ENCODE data around the gene SLC4A3. TPM values are rescaled to one million over a fixed set of nuclear protein-coding genes. Genes with fewer than 3 reads are reported as not detected.

Gene SLC4A3
- total and polyA plus RNA-seq, 2 donors (not counting 3 experiments of a cell fraction or from before 2014, with no cell fraction given): 0.29 to 0.35 TPM

- TF ChIP-seq EZH2 (IDR thresholded peaks at IDR 0.05; ENCODE audit: borderline replicate concordance, low read depth, low read length, severe bottlenecking) (no peak), JUN (IDR thresholded peaks at IDR 0.05; ENCODE audit: borderline replicate concordance, insufficient read depth, insufficient read length, low read depth) (no peak), POLR2AphosphoS5 (IDR thresholded peaks at IDR 0.05; ENCODE audit: insufficient read depth, low read depth, low read length) (no peak), MYC (IDR thresholded peaks at IDR 0.05; ENCODE audit: low read depth, low read length) (no peak), MAX (IDR thresholded peaks at IDR 0.05; ENCODE audit: insufficient read depth, insufficient read length) (no peak), FOS (IDR thresholded peaks at IDR 0.05; ENCODE audit: borderline replicate concordance, insufficient read depth, low read length) (no peak)
- TF ChIP-seq, protein P1, sequence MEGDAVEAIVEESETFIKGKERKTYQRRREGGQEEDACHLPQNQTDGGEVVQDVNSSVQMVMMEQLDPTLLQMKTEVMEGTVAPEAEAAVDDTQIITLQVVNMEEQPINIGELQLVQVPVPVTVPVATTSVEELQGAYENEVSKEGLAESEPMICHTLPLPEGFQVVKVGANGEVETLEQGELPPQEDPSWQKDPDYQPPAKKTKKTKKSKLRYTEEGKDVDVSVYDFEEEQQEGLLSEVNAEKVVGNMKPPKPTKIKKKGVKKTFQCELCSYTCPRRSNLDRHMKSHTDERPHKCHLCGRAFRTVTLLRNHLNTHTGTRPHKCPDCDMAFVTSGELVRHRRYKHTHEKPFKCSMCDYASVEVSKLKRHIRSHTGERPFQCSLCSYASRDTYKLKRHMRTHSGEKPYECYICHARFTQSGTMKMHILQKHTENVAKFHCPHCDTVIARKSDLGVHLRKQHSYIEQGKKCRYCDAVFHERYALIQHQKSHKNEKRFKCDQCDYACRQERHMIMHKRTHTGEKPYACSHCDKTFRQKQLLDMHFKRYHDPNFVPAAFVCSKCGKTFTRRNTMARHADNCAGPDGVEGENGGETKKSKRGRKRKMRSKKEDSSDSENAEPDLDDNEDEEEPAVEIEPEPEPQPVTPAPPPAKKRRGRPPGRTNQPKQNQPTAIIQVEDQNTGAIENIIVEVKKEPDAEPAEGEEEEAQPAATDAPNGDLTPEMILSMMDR (IDR thresholded peaks at IDR 0.05; ENCODE audit: extremely low read depth in 1 of 2, insufficient read depth in 1 of 2, low read depth in 1 of 2, low read length in 2 of 2): no peak
- no peak for DNase-seq (ENCODE audit: low read depth, low spot score)
- H3K4me3 ChIP-seq (replicated peaks in 1 of 3; ENCODE audit: insufficient read depth in 1 of 3, low read depth in 1 of 3, low read length in 3 of 3): no peak overlapping the region
Observed at GRCh38 chr2:219688560-219689445, 61.4 kb downstream of the SLC4A3 start.

More at GRCh38 chr2:219688560-219689445, 61.4 kb downstream of the SLC4A3 start:
- Histone ChIP-seq H3K36me3 (ENCODE audit: control insufficient read depth in 2 of 2, extremely low read depth in 1 of 2, insufficient read depth in 2 of 2, low read length in 2 of 2) (no peaks in the 10 kb centered on the region), H3K27ac (ENCODE audit: insufficient read depth, low read depth, low read length) (no peak overlapping the region), H3K4me1 (ENCODE audit: control insufficient read depth, extremely low read depth, insufficient read depth, low read length) (no peaks in the 10 kb centered on the region), H4K20me1 (replicated peaks; ENCODE audit: control insufficient read depth, extremely low read depth, insufficient read depth, low read length) (no peaks in the 10 kb centered on the region), H3K9me3 (replicated peaks; ENCODE audit: control insufficient read depth, insufficient read depth, low read length) (no peaks in the 10 kb centered on the region), H3K9ac (replicated peaks; ENCODE audit: extremely low read depth, insufficient read depth, low read length) (no peak overlapping the region), H3K4me2 (ENCODE audit: insufficient read depth, low read length) (no peak overlapping the region), H3K27me3 (ENCODE audit: control insufficient read depth in 2 of 2, insufficient read depth in 2 of 2, low read length in 2 of 2) (peaks cover 0 to 2% of the 10 kb centered on the region in 2 experiments), H3K9me1 (replicated peaks; ENCODE audit: control insufficient read depth, extremely low read depth, insufficient read depth, low read length) (no peaks in the 10 kb centered on the region), H2AFZ (ENCODE audit: low read depth, low read length) (no peak overlapping the region), H3K79me2 (ENCODE audit: control insufficient read depth, insufficient read depth, low read length) (no peaks in the 10 kb centered on the region)
- dilution Hi-C loops (cut with MboI; ENCODE audit: extremely low pct_ligation_motif_present, low sequenced_read_pairs) (no loop called here), intact Hi-C loops (cut with micrococcal nuclease) (loop anchor here (1.0 kb wide), 2 partner anchors 47 to 148 kb away; no protein-coding TSS in a partner anchor)
- no peak for FAIRE-seq
- no TSS peak for BruUV-seq (replicated peaks)
- CTCF ChIA-PET: interaction anchor here (0.7 to 2.7 kb wide), 22 partner anchors 8 to 1892 kb away, joined by 3 to 31 read pairs (median 4); partner anchors contain the start of genes CHPF and OBSL1
- POLR2A ChIA-PET: no interaction called here
